Stimulated activated CD4-positive, alpha-beta T cell treated with anti-CD3 and anti-CD28 coated beads, Interleukin-15, amount 100 ng/mL, for 24 hours (primary cell): ENCODE measurements around the gene FAR2.
"Not testable (repeated sequence)": the region's sequence is repeated elsewhere in the genome, so short reads cannot be mapped to it uniquely, and the experiment has no call there.

Source experiments
- DNase-seq: peaks from one replicate; pipeline ENCODE4 v3.0.0-alpha.2; 2020

The FAR2 gene

DNA sequence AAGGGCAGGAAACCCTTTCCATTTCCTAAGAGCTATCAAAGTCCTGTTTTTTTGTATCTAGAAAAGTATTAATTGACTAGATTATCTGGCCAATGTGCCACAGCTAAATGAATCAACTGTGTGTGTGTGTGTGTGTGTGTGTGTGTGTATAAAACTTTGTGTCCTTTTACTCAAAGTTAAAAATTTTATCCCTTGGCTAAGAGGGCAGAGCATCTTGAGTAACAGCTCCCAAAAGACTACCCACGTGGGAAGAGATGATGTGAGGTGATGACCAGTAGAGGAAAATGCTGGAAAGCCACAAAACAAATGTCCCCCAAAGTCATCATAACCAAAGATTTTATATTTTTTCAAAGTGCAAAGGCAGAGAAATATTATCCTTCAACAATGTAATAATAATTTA is 90.3 kb downstream of the FAR2 start:
- DNase-seq: no peak

DNA sequence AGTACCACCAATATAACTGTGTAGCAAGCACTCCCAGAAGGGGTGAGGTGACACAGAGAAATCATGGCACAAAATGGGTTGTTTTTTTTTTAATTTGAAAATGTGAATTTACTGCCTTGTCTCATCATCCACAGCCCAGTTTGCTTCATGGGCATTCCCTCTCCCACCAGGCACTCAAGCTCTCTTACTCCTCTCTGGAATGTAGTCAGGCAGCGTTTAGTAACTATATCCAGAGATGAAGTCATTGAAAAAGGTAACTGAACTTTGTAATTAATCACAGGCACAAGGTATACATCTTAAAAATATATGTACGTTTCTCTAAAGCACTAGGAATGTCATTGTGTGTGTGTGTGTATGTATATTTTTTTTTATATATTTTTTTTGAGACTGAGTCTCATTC is 91.4 kb downstream of the FAR2 start:
- DNase-seq: no peak

DNA sequence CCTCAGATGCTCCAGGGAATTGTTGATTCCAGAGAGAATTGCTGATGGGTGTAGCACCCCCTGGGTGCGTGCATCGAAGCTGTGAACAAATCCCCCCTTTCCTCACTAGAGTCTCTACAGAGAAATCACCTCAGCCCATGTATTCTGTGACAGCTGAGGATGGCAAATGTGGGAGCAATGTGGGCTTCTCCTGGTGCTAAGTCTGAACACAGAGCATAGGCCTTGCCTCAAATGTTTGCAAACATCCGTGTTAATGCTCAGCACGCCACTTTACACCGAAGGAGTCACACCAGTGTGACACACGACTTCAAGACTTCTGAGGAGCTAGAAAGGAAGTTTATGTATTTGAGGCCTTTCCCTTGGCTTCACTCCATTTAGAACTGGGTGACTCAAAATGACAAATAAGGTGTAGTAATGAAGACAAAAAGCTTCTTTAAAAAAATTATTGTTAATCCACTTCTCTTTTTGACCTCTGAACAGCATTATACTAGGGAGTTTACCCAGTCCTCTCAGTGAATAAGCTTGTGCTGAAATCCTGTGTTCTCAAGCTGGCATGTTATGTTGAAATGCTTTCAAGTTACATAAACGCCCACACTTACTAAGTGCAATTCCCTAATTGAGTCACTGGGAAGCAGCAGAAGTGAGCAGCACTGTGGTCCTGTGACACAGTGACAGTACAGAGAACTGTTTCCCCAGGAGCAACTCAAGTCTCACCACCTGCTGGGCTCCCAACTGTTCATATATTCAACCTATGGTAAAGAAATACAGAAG is 92.9 kb downstream of the FAR2 start:
- peak; percentile 26 for DNase-seq

DNA sequence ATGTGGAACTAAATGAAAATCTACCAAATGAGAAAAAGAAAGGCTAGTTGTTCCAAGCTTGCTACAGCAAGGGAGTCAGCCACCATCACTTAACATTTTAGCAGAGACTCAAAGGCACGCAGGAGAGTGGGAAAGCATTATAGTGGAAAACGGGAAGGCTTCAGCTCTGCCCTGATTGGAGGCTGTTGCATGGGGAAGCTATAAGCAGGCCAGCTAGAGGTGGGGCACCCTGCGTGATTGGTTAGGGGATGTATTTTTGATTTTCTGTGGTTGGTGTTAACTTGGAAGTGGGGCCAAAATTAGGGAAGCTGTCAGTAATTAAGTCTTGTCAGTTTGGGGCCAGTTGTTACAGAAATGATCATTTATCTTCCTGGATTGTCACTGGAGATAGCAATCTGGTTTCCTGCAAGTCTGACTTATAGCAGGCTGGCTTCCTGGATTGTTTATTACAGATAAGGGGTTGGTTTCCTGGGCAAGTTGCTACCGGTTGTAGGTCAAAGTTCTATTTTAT is 93.9 kb downstream of the FAR2 start:
- no peak for DNase-seq

DNA sequence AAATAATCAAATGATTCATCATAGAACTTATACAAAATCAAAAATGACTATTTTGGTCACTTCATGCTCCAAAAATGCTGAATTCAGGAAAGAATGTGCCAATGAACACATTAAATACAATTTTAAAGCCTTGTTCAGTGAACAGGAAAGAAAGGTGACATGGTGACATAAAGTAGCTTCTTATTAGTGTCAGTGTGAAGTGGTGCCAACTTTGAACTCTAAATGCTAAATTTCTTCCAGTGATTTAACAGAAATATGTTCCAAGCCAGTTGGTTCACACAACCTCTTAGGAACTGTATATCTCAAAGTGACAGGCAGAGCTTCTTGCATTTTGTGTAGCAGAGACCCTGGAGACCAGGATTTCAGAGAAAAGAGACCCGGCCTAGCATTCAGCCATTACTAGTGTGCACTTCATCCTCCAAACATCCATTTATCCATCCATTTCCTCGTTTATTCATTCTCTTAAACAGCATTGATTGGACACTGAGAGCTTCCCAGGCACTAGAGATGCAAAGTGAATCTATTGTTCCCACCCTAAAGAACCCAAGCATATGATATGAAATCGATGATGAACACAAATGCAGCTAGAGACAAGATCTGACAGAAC is 95.2 kb downstream of the FAR2 start:
- DNase-seq: no peak

DNA sequence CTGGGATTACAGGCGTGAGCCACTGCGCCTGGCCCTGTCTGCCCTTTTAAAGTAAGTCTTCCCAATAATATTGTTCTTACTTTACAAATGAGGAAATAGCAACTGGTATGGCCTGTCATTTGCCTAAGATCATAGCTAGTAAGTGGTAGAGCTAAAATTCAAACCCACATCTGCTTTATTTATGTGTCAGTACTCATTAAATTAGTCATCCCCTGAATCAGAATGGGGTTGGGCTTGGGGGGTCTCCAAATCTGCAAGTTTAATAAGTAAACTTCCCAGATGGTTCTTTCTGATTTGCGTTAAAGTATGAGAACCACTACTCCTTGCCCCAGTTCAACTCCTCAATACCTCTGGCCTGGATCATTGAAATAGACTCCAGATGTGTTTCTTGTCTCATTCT is 96.2 kb downstream of the FAR2 start:
- no peak for DNase-seq

DNA sequence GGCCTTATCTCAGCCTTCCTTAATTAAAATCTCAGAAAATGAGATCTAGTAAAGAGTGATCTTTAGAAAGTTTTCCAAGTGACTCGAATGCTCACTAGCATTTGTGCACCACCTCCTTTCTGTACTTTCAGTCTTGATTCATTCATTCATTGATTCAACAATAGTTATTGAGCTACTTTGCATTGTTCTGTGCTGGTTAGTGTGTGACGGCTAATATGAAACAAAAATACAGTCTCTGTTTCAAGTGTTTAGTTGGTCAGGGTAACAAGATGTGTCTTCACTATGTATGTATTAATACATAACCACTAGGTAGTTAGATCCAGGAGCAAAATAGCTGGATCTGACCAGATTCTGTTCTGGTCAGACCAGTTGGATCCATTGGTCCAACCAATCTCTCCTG is 100.9 kb downstream of the FAR2 start:
- no peak for DNase-seq

DNA sequence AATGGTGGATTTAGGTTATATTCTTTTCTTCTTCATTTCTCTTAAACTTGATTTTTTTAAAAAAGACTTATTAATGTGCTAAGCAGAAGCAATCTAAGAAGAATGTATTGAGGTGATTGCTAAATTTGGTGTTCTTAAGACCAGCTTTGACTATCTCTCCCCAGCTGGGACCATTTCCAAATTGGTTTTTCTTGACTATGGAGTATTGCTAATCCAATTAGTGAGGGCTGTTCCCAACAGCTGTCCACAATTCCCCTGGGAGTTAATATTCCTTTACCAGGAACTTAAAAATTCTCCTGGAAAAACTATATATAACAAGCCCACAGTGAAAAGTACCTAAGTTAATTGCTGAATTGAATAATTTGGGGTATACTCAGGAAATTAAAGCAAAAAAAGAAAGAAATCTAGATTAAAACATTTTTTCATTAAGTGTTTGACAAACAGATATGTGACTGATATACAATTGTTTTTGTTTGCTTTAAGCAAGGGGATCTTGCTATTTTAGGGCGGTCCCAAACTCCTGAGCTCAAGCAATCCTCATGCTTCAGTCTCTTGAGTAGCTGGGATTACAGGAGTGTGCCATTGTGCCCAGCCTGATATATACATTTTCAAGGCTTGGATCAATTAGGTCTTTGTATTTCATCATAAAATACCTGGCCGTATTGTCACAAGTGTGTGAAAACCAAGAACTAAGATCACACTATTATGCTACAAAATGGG is 105.0 kb downstream of the FAR2 start:
- DNase-seq: no peak

DNA sequence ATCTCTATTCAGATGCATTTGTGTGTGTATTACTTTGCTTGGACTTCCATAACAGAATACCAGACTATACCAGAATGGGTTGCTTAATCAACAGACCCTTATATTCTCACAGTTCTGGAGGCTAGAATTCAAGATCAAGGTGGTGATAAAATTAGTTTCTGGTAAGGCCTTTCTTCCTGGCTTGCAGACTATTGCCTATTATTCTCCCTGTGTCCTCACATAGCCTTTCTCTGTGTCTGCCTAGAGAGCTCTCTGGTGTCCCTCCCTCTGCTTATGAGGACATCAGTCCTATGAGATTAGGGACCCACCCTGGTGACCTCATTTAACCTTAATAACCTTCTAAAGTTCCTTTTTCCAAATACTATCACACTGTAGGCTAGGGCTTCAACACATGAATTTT is 106.0 kb downstream of the FAR2 start:
- no peak for DNase-seq

DNA sequence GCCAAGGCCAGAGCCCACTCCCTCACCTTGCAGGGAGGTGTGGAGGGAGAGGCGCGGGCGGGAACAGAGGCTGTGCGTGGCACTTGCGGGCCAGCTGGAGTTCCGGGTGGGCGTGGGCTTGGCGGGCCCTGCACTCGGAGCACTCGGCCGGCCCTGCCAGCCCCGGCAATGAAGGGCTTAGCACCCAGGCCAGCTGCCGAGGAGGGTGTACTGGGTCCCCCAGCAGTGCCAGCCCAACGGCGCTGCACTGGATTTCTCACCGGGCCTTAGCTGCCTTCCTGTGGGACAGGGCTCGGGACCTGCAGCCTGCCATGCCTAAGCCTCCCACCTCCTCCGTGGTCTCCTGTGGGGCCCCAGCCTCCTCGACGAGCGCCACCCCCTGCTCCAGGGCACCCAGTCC is 107.5 kb downstream of the FAR2 start:
- DNase-seq: no peak

DNA sequence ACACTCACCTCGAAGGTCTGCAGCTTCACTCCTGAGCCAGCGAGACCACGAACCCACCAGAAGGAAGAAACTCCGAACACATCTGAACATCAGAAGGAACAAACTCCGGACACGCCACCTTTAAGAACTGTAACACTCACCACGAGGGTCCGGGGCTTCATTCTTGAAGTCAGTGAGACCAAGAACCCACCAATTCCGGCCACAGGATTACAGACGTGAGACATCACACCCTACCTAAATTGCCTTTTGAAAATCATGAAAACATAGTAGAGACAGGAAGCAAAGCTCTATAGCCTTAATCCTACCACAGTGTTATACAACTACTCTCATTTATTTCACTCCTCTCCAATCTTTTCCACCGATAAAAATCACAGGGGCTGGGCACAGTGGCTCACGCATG is 108.6 kb downstream of the FAR2 start:
- DNase-seq: not testable (repeated sequence)

DNA sequence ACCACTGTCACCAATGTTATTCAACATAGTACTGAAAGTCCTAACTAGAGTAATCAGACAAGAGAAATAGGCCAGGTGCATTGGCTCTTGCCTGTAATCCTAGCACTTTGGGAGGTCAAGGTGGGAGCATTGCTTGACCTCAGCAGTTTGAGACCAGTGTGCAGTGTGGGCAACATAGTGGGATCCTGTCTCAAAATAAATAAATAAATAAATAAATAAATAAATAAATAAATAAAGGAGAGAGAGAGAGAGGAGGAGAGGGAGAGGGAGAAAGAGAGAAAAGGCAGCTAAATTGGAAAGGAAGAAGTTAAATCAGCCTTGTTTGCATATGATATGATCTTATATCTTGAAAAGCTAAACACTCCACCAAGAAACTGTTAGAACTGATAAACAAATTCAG is 115.3 kb downstream of the FAR2 start:
- DNase-seq: no peak

DNA sequence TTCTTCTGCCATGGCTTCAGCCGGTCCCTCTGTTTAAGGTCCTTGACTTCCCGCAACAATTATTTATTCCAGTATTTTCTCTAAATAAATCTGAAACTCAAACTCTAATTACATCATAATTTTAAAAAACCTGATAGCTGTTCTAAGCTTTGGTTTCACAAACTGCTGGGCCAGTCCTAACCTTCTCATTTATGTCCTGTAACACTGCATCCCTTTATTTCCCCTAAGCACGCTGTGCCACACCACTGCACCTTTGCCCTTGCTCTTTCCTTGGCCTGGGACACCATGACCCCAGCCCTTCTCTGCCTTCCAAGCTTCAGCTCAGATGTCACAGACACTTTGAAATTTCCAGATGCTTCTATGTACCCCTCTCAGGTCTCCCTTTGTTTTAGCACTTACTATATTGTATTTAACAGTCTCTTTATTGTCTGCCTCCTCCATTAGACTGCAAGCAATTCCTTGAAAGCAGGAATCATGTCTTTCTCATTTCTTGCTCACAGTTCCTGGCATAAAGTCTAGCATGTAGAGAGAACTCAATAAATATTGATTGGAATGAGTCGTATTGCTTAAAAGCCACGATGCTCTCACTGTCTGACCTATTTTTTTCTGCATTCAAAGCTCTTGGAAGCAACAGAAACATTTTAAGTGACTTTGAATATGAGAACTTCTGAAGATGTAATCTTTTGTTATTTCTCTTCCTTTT is 120.8 kb downstream of the FAR2 start:
- no peak for DNase-seq

DNA sequence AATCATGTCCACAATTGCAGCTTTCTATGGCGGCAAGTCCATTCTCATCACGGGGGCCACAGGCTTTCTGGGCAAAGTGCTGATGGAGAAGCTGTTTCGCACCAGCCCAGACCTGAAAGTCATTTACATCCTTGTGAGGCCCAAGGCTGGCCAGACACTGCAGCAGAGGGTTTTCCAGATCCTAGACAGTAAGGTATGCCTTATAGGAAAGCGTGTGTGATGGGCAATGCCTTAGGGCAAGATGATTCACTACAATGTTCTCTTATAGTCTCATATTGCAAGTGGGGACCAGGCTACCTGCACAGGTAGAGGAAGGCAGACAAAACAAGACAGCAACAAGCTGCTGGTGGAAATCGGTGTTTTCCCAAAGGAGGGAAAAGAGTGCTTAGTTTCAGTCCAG is 121.4 kb downstream of the FAR2 start:
- DNase-seq: no peak

DNA sequence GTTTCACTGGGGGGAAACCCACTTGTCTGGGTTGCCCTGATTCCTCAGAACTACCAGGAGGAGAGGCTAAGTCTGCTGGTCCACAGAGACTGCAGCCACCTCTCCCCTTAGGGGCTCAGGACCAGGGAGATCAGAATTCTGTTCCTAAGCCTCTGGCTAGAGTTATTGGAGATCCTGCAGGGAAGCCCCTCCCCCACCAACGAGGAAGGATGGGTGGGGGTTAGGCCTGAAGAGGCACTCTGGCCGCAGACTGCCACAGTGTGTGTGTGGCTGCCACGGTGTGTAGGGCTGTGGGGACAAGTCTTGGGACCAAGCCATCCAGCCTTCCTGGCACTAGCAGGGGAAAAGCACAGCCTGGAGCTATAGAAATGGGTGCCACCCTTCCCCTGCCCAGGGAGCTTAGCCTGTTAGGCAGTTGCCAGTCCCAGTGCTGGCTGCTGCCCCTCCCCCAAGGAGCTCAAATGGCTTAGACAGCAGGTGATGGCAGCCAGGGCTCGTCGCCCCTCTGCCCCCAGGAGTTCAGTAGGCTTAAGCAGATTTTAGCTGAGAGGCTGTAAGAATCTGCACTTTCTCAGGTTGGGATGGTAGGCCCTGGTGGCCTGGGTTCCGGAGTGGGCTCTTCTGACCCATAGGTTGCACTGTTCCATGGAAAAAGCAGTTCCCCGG is 124.2 kb downstream of the FAR2 start:
- DNase-seq: no peak

DNA sequence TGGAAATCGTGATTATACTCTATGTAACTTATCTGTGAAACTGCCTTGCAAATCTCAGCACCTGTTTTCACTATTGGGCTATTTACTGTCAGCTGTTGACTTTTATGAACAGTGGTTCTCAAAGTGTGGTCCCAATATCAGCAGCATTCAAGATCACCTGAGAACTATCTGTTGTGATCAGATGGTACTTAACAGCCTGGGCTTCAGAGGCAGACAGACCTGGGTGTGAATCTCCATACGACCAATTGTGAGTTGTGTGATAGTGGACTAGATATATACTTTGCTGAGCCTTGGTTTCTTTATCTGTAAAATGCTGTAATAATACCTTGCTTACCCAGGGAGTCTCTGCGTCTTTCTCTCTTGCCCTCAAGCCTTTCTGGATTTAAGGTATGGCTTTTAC is 126.8 kb downstream of the FAR2 start:
- DNase-seq: no peak

DNA sequence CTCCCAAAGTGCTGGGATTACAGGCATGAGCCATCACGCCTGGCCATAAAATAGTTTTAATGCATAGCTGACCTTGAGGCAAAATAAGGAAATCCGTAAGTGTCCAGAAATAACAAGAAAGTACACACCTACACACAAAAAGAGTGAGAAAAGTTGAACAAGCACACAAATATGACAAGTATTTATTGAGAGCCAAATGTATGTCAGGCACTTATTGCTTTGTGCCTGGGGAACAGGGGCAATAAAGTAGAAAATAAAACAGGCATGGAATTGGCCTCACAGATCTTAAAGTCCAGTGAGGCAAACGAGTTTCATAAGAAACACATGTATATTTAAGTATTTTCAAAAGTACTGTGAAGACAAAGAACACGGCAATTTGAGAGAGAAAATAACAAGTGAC is 128.2 kb downstream of the FAR2 start:
- DNase-seq: no peak

DNA sequence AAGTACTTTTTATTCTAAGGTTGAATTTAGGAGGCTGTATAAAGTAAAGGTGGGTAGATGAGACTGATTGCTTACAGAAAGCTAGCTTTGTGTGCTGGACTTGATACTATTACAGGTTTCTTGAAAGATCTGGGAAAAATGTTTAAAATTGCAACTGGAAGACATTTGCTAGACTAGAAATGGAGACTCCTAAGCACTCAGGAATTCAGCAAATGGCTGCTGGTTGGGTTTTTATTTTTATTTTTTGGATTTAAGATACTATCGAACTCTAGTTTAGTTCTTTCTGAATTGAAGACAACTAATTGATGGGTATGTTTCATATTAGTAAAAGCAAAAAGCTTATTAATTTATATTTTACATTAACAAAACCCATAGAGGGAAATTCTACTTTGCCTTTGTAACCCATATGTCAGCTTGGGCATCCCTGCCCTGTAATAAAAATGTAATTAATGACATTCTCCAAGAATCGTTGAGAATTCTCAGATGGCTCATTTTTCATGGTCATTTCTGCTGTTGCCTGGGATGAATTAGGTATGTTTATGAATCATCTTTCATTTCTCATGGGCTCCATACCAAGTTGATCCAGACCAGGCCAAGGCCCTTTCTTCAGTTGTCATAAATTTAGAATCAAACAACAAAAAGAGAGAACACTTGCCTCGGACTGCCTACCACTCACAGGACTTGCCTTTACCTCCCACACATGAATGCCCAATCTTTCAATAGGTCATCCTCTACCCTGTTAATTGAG is 129.8 kb downstream of the FAR2 start:
- DNase-seq: no peak

DNA sequence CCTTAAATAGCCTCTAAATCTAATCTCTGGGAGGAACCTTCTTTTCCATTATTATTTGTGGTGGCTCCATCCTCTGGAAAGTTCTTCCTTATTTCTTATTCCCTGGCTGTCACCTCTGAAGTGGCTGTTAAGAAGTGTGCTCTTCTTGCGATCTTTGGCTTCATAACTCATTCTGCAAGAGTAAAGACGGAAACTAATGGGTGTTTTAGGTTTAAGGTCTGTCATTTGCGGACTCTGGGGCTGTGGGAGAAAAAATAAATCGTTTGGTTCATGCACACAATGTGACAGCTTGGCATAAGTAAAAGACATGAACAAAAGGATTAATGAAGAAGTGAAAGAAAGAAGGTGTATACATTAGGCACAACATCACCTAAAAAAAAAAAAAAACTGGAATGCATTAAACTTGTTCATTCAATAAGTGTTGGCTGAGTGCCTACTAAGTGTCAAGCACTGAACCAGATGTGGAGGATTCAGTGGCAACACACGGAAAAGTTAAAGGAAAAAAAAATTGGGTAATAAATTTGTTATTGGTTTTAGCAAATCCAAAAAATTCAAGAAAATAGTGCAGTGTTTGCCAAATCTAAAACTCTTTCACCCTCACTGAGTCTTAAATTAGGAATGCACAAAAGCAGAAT is 132.4 kb downstream of the FAR2 start:
- no peak for DNase-seq

DNA sequence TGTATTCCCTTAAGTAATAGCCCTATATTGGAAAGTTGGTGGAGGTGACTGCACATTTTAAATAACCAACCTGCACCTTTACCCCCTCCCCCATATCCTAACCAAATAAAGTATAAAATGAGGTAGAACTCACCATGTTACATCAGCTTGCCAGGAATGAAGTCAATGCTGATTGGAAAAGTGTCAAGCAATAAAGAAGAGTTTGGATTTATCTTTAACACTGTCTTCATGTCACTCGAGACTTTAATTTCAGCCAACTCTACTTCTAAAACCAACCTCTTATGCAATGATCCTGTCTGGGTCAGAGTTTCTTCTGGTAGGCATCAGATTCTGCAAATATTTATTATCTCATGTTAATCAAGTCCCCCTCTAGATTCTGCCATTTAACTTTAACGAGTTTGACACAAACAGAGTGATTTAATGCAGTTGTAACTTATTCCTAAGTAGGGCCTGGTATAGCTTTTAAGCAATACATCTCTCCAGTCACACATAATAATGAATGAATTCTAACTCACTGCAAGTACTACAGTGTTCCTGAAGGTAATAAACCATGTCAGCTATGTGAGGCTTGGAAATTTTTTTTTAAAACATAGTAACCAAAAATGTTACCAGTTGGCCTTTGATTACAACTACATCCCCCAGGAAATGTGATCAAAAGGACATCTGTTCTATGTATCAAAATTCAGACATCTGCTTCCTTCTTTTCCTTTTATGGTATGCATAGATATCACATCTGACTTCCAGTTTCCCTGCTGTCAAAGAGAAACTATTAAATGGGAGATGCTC is 133.1 kb downstream of the FAR2 start:
- DNase-seq: no peak
